Activated CD4-positive, alpha-beta T cell treated with anti-CD3 and anti-CD28 coated beads for 1 hour (primary cell): Measurements from ENCODE around the gene NOX5.
A peak's percentile ranks its signal among the peaks of the same experiment; 100 is the strongest.

ENCODE experiments used
- DNase-seq: peaks from one replicate; pipeline ENCODE4 v3.0.0-alpha.2; 2020

Gene NOX5

GRCh38 chr15:69026355-69026754 lies 11.9 kb downstream of the NOX5 start:
- no peak for DNase-seq

DNA sequence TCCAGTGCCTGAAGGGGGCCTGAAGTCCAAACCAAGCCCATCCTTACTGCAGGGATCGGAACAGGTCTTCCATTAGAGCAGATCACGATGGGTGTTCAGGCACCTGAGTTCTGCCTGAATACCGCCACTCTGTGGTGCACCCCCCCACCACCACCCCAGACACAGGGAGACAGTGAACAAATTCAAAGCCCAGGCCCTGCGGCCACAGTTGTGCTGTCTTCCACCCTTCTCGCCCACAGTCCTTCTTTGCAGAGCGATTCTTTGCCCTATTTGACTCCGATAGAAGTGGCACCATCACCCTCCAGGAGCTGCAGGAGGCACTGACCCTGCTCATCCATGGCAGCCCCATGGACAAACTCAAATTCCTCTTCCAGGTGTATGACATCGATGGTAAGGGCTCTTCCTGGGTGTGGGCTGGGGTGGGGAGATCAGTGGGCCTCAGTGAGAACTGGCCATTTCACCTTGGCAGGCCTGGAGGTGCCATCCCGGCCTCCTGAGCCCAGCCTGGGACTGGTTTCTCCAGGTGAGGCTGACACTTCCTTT lies 13.6 kb downstream of the NOX5 start:
- no peak for DNase-seq

DNA sequence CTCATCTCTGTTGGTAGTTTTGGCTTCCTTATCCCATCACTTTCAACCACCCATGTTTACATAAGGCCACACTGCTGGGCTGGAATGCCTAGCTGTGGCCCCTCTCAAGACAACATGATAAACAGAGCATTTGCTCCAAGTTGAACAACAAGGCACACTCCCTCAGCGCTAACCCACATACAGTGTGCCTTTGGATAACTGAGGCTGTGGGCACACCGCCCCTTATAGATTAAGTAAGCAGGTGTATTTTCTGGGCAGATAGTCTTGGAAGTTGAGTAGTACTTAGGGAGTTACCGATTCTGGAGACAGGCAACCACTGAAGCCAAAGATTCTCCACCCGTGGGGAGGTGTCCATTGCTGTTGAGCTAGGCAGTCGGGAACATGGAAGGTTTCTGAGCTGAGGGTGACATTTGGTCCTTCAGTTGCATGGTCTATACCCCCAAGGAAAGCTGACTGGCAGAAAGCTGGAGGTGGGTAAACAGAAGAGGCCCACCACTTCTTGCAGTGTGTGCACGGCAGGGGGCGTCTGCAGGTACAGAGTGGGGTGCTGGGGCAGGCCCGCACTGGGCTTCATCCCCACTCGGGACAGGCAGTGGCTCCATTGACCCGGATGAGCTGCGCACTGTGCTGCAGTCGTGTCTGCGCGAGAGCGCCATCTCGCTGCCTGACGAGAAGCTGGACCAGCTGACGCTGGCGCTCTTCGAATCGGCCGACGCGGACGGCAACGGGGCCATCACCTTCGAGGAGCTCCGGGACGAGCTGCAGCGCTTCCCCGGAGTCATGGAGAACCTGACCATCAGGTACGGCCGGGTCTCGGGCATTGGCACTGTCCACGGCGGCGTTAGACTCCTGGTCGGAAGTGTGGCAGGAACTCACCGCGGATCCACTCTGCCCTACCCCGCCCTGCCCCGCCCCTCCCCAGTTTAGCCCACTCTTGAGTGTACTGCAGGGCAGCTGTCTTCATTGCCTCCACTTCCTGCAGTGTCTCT lies 16.8 kb downstream of the NOX5 start:
- no peak for DNase-seq

DNA sequence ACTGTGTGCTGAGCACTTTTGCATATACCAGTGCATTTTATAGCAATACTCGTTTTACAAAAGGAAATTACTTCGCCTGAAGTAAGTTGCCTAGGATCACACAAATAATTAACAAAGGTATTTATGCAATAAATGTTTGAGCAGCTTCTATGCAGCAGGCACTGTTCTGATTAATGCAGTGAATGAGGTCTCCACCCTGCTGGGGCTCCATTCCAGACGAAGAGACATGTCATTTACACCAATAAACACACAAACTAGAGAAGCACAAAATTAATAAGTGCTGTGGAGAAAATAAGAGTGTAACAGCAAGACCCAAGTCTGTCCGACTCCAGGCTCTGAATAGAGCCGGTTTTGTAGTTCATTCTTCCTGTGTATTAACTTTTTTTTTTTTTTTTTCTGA lies 17.5 kb downstream of the NOX5 start:
- no peak for DNase-seq

- DNase-seq, result no peak
Measured at GRCh38 chr15:69032703-69033373, 18.3 kb downstream of the NOX5 start.

DNA sequence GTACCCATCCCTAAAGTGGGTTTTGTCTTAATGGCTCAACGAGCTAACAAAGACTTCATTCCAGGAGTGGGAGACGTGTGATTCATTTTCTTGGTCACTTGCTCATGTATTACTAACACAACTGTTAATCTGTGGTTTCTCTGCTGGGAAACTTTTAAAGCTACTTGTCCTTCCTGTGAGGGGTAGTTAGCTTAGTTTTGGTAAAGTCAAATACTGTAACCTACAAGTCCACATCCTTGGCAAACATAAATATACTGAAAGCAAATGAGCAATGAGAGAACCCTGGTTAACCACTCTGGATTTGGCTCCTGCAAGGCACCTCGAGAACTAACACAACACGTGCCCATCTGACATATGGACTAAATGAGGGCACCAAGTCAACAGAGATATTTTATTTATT lies 19.9 kb downstream of the NOX5 start:
- no peak for DNase-seq

- no peak for DNase-seq
Measured at GRCh38 chr15:69035205-69035917, 20.9 kb downstream of the NOX5 start.

DNA sequence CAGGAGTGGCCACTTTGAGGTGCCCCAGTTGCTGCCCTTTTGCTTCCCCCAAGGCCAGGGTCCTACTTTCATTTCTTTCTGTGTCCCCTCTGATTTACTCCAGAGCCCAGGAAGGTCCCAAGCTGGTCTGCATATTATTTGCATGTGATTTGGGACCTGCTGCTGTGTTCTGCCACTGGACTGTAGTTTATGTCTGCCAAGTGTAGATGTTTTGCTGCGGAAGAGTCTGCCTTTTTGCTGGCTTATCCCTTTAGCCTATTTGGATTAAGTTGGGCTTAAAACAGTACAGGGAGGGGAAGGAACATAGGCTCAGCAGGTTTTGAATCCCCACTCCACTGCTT lies 21.4 kb downstream of the NOX5 start:
- DNase-seq, result no peak

DNA sequence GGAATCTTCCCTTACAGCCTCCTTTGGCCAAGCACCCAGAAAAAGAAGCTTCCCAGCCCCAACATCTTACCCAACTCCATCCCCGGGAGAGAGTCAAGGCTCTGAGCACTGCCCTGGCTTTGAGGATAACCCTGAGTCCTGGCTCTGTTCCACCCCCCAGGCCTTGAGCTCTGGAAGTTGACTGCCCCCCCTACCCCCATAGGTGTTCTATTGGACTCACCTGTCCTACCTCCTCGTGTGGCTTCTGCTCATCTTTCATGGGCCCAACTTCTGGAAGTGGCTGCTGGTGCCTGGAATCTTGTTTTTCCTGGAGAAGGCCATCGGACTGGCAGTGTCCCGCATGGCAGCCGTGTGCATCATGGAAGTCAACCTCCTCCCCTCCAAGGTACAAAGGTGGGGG lies 22.3 kb downstream of the NOX5 start:
- no peak for DNase-seq

DNA sequence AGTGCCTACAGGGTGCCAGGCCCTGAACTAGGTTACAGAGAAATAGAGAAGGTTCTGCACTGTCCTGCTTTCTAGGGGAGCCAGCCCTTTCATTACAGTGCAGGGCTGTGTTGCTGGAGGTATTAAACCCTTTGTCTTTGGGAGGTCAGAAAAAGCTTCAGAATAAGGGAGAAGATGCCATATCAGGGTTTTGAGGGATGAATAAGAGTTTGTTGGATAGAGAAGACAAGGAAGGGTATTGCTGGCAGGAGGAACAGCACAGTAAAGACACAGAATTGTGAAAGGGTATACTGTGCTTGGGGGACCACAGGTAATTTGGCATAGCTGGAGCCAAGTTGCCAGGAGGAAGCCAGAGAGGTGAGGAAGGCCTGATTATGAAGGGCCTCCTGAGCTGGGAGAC lies 23.0 kb downstream of the NOX5 start:
- DNase-seq, result no peak

DNA sequence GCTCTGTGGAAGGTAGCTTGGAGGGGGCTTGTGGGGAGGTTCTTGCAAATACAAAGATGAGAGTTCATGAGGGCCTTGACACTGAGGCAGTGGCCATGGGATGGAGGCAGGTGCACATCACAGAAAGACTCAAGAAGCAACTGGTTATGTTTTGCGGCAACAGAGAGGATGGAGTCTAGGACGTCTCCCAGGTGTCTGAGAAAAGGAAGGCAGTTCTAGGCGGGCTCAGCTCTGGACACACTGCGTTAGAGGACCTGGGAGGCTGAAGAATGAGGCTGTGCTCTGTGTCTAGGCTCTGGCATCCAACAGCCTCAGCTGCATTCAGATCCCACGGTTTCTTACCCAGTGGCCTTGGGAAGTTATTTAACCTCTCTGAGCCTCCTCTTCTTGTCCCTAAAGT lies 23.5 kb downstream of the NOX5 start:
- no peak for DNase-seq

DNA sequence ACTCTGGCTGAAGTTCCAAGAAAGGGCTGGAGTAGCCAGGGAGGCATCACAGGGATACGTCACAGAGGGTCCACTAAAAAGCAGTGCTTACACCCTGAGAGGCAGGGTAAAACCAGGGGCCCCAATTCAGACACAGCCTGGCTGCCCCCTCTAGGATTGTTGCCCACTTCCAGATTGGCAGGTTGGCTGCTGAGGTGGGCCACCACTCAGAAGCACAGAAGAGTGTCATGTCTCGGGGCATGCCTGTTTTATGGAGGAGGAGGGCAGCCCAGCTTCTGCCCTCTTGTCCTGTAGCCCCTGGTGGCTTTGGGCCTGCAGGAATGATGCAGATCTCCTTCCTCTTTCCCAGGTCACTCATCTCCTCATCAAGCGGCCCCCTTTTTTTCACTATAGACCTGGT lies 24.0 kb downstream of the NOX5 start:
- DNase-seq, result no peak

GRCh38 chr15:69039516-69040225 lies 25.2 kb downstream of the NOX5 start:
- DNase-seq, result no peak

- DNase-seq, result no peak
Measured at GRCh38 chr15:69042531-69042930, 28.0 kb downstream of the NOX5 start.

DNA sequence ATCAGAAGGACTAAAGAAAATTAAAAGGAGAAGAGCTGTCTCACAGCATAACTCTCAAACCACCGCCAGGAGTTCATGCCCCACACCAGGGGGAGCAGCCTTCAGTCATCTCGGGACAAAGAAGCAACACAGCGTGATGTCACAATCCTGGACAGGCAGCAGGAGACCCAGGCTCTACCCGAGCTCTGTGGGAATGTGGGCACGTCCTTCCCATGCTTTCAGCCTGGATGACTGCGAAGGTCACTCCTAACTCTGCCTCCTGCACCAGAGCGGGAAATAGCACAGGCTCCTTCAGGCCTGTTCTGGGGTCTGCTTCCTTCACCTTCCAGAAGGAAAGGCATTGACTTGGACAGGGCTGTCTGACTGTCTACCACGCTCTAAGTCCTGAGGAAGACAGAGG lies 31.3 kb downstream of the NOX5 start:
- no peak for DNase-seq

GRCh38 chr15:69046781-69047180 lies 32.3 kb downstream of the NOX5 start:
- DNase-seq, result no peak

GRCh38 chr15:69049976-69050375 lies 35.5 kb downstream of the NOX5 start:
- DNase-seq, result no peak

GRCh38 chr15:69055251-69055650 lies 40.8 kb downstream of the NOX5 start:
- DNase-seq, result no peak

- DNase-seq, result no peak
Measured at GRCh38 chr15:69056365-69056764, 41.9 kb downstream of the NOX5 start.

DNA sequence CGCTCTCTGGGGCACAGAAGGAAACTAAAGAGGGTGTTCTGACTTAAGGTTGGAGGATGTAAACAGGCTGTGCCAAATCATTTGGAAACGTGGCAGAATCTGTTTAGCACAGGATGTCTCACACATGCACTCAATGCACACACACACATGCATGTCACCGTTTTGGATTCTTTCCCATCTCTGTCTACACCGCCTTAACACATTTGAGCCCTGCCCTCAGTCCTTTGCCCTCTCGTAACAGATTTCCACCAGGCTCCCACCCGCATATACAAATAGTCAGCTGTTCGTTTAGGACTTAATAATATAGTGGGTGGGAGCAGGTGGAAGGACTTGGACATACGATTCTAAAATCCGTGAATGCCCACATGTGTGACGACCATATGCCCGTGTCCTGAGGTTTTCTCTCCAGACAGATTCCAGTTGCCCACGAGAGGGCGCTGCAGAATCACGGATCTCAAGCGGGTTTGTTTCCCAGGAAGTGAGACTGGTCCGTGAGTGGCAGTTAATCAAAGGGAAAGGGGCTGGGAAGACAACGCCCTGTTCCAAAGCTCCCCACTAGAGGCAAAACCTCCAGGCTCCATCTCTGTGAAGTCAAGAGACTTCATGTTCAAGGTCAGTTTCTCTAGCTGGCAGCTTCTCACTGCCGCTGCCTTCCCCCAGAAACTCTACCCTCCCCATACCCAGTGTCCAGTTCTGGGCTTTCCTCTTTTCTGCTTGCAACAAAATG lies 44.5 kb downstream of the NOX5 start:
- peak; percentile 46 for DNase-seq

DNA sequence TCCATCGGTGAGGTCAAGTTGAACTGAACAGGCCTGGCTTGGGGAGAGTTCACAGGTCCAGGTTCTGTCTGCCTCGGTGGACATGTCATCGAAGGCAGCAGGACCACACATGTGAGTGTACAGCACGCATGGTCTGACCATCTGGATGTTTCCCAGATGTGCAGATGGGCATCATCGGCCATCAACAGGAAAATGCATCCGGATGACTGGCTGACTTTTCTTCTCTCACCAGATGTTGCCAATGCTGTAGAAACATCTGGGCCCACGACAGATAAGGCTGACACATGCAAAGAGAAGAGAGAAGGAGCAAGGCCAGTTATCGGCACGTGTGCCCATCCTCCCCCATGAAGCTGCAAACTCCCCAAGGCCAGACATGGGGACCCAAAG lies 45.1 kb downstream of the NOX5 start:
- DNase-seq, result no peak

- no peak for DNase-seq
Measured at GRCh38 chr15:69060041-69060481, 45.6 kb downstream of the NOX5 start.
